Measurements from ENCODE around the gene ZYG11A.

ZYG11A gene

GRCh38 chr1:52877554-52877953 is 35.0 kb downstream of the ZYG11A start:
- DNase-seq (ENCODE audit: low read depth) = no peak

- DNase-seq (ENCODE audit: low read depth) = no peak
These were observed 37.6 kb downstream of the ZYG11A start for GRCh38 chr1:52880206-52880605.

DNA sequence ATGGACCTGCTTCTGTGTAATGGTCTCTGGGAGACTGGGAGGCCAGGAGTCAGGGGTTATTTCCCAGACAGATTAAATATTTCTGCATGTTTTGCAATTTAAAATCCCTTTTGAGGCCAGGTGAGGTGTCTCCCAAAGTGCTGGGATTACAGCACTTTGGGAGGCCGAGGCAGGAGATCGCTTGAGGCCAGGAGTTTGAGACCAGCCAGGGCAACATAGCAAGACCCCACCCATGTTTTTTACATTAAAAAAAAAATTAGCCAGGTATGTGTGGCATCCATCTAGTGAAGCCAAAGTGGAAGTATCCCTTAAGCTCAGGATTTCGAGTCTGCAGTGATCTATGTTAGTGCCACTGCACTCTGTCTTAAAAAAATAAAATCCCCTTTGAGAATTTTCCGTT is 44.9 kb downstream of the ZYG11A start:
- no peak for DNase-seq (ENCODE audit: low read depth)

DNA sequence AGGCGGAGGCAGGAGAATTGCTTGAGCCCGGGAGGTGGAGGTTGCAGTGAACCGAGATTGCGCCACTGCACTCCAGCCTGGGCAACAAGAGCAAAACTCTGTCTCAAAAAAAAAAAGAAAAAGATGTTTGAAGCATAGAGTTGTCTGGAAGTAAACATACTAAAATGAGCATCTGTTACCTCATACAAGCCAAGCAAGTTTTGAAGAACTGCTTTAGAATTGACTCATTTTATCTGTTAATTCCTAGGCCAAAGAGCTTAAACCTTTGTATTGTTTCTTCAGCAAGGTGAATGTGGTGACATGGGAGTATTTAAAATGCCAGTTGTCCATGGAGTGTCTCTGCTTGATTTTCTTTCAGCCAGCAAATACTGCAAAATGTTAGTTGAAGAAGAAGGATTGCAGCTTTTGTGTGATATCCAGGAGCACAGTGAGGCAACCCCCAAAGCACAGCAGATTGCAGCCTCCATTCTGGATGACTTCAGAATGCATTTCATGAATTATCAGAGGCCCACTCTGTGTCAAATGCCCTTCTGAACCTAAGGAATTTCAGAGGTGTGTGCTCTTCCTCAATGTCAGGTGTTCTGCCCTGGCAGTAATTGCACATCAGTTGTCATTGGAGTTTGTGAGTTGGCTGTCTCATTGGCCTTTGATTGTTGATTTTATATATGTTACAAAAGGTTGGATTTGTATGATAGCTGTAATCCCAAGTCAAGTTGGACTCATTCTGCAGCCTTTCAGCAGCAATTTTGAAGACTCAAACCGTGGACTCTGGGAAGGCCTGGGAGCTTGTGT is 50.1 kb downstream of the ZYG11A start:
- DNase-seq (ENCODE audit: low read depth) = no peak

GRCh38 chr1:52899445-52899894 is 56.9 kb downstream of the ZYG11A start:
- no peak for DNase-seq (ENCODE audit: low read depth)

GRCh38 chr1:52900402-52900801 is 57.8 kb downstream of the ZYG11A start:
- no peak for DNase-seq (ENCODE audit: low read depth)

GRCh38 chr1:52901384-52901783 is 58.8 kb downstream of the ZYG11A start:
- no peak for DNase-seq (ENCODE audit: low read depth)

DNA sequence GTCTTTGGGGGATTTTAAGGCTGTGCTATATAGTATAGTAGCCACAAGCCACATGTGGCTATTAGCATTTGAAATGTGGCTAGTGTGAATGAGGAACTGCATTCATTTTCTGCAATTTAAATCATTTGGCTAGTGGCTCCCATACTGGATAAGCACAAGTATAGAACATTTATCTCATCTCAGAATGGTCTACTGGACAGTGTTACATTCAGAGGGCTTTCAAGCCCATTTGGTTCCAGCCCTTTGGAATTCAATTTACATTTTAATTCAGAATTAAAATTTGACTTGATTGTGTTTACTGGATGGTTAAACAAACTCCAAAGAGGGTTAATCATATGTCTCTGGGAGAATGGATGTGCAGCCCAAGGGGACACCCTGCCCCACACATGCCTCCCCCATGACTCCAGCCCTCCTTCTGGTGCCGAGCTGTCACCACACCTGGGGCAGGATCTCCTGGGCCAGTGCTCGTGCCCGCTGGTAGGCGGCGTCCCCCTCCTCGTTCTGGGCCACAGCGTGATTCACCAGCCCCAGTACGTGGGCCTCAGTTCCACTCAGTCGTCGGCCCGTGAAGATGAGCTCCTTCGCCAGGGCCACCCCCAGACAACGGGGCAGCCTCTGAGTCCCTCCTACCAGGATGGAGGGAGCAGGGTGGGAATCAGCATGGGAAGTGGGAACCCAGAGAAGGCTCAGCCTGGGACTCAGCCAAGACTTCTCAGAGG is 61.8 kb downstream of the ZYG11A start:
- DNase-seq (ENCODE audit: low read depth) = no peak

DNA sequence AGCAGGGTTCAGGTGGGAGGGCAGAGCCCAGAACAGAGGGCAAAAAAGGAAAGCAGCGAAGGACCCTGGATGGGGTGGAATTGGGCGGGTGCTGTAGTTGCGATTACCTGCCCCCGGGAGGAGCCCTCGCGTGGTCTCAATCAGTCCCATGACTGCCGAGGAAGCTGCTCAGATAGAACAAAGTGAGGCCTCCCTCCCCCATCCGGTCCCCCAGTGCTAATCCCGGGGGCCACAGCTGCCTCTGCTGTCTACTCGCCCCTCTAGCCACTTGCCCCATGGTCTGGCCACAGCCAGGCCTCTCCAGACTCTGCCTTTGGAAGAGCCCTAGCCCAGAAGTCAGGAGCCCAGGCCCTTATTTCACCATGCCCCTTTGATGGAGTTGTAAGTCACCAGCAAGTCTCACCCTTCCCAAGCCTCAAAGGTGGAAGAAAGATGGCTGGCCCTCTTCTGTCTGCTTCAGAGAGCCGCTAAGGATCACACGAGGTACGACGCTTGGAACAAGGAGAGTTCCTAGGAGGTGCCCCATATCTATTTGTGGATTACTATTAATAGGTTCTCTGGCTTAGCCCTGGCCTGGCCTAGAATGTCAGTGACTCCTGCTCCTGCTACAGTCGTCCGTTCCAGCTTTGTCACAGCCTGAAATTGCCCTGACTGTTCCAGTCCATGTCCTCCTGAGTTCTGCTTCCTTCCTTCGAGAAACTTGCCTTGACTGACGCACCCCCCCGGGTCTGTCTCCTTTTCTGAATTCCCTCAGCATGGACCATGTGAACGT is 62.6 kb downstream of the ZYG11A start:
- no peak for DNase-seq (ENCODE audit: low read depth)

- no peak for DNase-seq (ENCODE audit: low read depth)
These were observed 63.6 kb downstream of the ZYG11A start for GRCh38 chr1:52906135-52906603.

- DNase-seq (ENCODE audit: low read depth) = no peak
These were observed 64.7 kb downstream of the ZYG11A start for GRCh38 chr1:52907068-52907811.

- no peak for DNase-seq (ENCODE audit: low read depth)
These were observed 65.2 kb downstream of the ZYG11A start for GRCh38 chr1:52907812-52908153.

- DNase-seq (ENCODE audit: low read depth) = no peak
These were observed 69.0 kb downstream of the ZYG11A start for GRCh38 chr1:52911541-52911940.

- no peak for DNase-seq (ENCODE audit: low read depth)
These were observed 70.5 kb downstream of the ZYG11A start for GRCh38 chr1:52913014-52913413.

- no peak for DNase-seq (ENCODE audit: low read depth)
These were observed 71.0 kb downstream of the ZYG11A start for GRCh38 chr1:52913537-52913936.

DNA sequence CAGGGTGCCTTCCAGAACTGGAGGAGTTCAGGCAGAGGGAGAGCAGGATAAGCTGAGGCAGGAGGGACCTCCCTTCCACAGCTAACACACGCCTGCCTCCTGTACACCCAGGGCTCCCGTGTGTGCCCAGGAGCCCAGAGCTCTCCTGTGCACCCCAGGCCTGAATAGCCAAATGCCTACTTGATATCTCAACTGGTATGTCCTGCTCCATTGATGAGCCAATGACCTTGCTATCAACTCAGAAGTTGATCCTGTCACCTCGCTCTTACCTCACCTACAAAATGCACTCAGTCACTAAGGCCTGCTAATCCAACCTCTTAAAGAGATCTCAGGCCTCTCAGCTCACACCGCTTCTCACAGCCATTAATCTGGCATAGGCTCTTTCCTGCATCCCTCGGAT is 71.9 kb downstream of the ZYG11A start:
- DNase-seq (ENCODE audit: low read depth) = no peak

GRCh38 chr1:52915211-52915854 is 72.8 kb downstream of the ZYG11A start:
- DNase-seq (ENCODE audit: low read depth) = no peak

DNA sequence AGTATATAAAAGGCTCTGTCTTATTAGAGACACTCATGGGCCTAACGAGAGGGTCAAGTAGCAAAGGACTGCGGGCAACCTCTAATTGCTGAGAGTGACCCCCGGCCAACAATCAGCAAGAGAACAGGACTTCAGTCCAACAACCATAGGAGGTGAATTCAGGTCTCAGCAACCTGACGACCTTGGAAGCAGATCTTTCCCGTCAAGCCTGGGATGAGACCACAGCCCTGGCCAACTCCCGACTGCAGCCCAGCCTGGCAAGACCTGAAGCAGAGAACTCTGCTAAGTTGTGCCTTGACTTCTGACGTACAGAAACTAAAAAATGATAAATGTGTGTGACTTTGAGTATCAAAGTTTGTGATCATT is 73.3 kb downstream of the ZYG11A start:
- no peak for DNase-seq (ENCODE audit: low read depth)

GRCh38 chr1:52916241-52916975 is 73.8 kb downstream of the ZYG11A start:
- DNase-seq (ENCODE audit: low read depth) = no peak

GRCh38 chr1:52917156-52917555 is 74.6 kb downstream of the ZYG11A start:
- DNase-seq (ENCODE audit: low read depth) = no peak

DNA sequence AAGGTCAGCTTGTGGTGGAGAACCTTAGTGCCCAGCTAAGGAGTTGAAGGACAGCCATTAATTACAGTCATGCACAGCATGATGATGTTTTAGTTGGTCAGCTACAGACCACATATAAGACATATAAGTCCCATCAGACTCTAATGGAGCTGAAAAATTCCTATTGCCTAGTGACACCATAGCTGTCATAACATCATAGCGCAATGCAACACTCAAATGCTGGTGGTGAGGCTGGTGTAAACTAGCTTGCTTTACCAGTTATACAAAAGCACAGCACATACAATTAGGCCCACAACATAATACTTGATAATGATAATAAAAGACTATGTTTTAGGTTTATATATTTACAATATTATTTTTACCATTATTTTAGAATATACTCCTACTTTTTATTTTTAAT is 75.0 kb downstream of the ZYG11A start:
- DNase-seq (ENCODE audit: low read depth) = no peak

All from stromal cell of bone marrow (primary cell).